ENCODE measurements around the gene PHLDA2. TPM values are rescaled to one million over a fixed set of nuclear protein-coding genes. Genes with fewer than 3 reads are reported as not detected.

Gene PHLDA2
- total and polyA plus RNA-seq, 9 of the 15 experiments (the other 6 are each of a cell fraction or from before 2014, with no cell fraction given) = 0.43 to 42.4 (median 4.7) TPM

GRCh38 chr11:2885017-2885677 is 44.1 kb downstream of the PHLDA2 start (continued):
- peak; percentile 56; the same call in 1 of the 2 replicates for TF ChIP-seq HDAC2 (IDR thresholded peaks at IDR 0.05)

GRCh38 chr11:2883979-2884815 is 45.0 kb downstream of the PHLDA2 start:
- intact Hi-C loops (cut with micrococcal nuclease) = loop anchor here (2.0 to 10.0 kb wide), 2 partner anchors 15 to 319 kb away; no protein-coding TSS in a partner anchor
- no peaks in the 10 kb centered on the region for H3K36me3 ChIP-seq (ENCODE audit: control insufficient read depth, insufficient read depth, low read length)
- POLR2A ChIA-PET = interaction anchor here (0.6 to 2.0 kb wide), 9 partner anchors 28 to 813 kb away, joined by 3 to 10 read pairs (median 3); partner anchors contain the start of genes KCNQ1OT1 and PHLDA2
- peak; percentile 44 to 70 (median 62) for DNase-seq (ENCODE audit: extremely low read depth in 1 of 4, low spot score in 3 of 4)
- H3K9me3 ChIP-seq (replicated peaks; ENCODE audit: control insufficient read depth, insufficient read depth, low read depth, low read length) = no peaks in the 10 kb centered on the region
- peak overlapping the region; percentile 57 for H3K4me2 ChIP-seq (ENCODE audit: insufficient read depth, low read length)
- peak overlapping the region; percentile 35; the same call in 1 of the 2 replicates for H2AFZ ChIP-seq (ENCODE audit: low read depth, low read length)
- peak overlapping the region; percentile 47 to 91; a peak in 3 of 4 replicates for H3K9ac ChIP-seq (ENCODE audit: insufficient read depth in 1 of 2, low read depth in 2 of 2, low read length in 2 of 2)
- CTCF ChIA-PET (ENCODE audit: low intra/inter-chr PET ratio) = interaction anchor here (1.0 to 10.6 kb wide), 3 partner anchors 46 to 350 kb away, joined by 3 to 228 read pairs (median 4); no protein-coding TSS in a partner anchor
- peak; percentile 4; the same call in 1 of the 3 replicates for ATAC-seq
- BruUV-seq (replicated peaks) = no TSS peak
- no peak for FAIRE-seq
- H3K79me2 ChIP-seq (ENCODE audit: control insufficient read depth, insufficient read depth, low read length) = no peaks in the 10 kb centered on the region
- WGBS (ENCODE audit: insufficient coverage, low coverage, missing lambda C conversion rate) = 2% methylated on average over 40 of the region's 119 CpGs
- H3K27me3 ChIP-seq (ENCODE audit: control insufficient read depth in 2 of 2, insufficient read depth in 2 of 2, low read length in 2 of 2) = 0 out of 5 replicates have a peak, but pooled peaks cover 0 to 5% of the 10 kb centered on the region in 2 experiments
- H3K4me3 ChIP-seq = peak overlapping the region; percentile 59
- peaks cover 12 to 70% of the 10 kb centered on the region in 2 experiments; a peak in 4 of 5 replicates for H3K4me1 ChIP-seq (replicated peaks in 1 of 2; ENCODE audit: control insufficient read depth in 2 of 2, insufficient read depth in 2 of 2, low read length in 2 of 2)
- H4K20me1 ChIP-seq (replicated peaks; ENCODE audit: control insufficient read depth, insufficient read depth, low read length) = no peaks in the 10 kb centered on the region
- in situ Hi-C loops (cut with MboI) = no loop called here
- peak overlapping the region; percentile 41; the same call in 1 of the 3 replicates for H3K27ac ChIP-seq (ENCODE audit: extremely low read depth, low read depth, low read length)
- H3K9me1 ChIP-seq (ENCODE audit: control insufficient read depth, insufficient read depth, low read length) = no peaks in the 10 kb centered on the region
- TF ChIP-seq RB1 (IDR thresholded peaks at IDR 0.05; ENCODE audit: low read depth) (0 out of 2 replicates have a peak, but pooled peaks have one; percentile 4), FIP1L1 (IDR thresholded peaks at IDR 0.05; ENCODE audit: low read depth, low read length, poor library complexity, severe bottlenecking) (peak; percentile 53), ZBTB9 (CRISPR knock-in tag; IDR thresholded peaks at IDR 0.05) (no peak), MAZ (CRISPR knock-in tag; conservative IDR thresholded peaks at IDR 0.05 in 1 of 2, IDR thresholded peaks at IDR 0.05 in 1 of 2) (peak in 1 of 2 experiments; percentile 55; a peak in 1 of 4 replicates), E2F6 (IDR thresholded peaks at IDR 0.05; ENCODE audit: borderline replicate concordance in 1 of 2, extremely low read depth in 1 of 2, insufficient read depth in 1 of 2, insufficient read length in 1 of 2, low read depth in 1 of 2, low read length in 1 of 2, poor library complexity in 1 of 2, severe bottlenecking in 1 of 2) (peak in 1 of 2 experiments; percentile 60), POLR2G (IDR thresholded peaks at IDR 0.05; ENCODE audit: low read depth, low read length) (peak; percentile 24; the same call in 1 of the 2 replicates), NRF1 (conservative IDR thresholded peaks at IDR 0.05 in 1 of 2, IDR thresholded peaks at IDR 0.05 in 1 of 2) (0 out of 4 replicates have a peak, but pooled peaks of 1 of the 2 experiments have one; percentile 24), KLF13 (tag; IDR thresholded peaks at IDR 0.05; ENCODE audit: borderline replicate concordance, low read depth) (no peak), ZNF165 (CRISPR knock-in tag; IDR thresholded peaks at IDR 0.05; ENCODE audit: borderline replicate concordance) (no peak), VEZF1 (CRISPR knock-in tag; IDR thresholded peaks at IDR 0.05) (peak; percentile 67)

All from K562 (cell line).